CD14-positive monocyte (primary cell): ENCODE data around the gene CATSPERB. TPM values are rescaled to one million over a fixed set of nuclear protein-coding genes. Genes with fewer than 3 reads are reported as not detected.

Experiments used
- DNase-seq, 3 donors: peaks; one replicate each; pipeline ENCODE4 v3.0.0-alpha.2; 2011 to 2022
- H2AFZ ChIP-seq: 2 replicates; pipeline ENCODE4 v1.6.0; 2012; ENCODE audit warnings: mild to moderate bottlenecking, low read depth, low read length, inconsistent platforms; ENCODE audit not compliant: insufficient read depth, poor library complexity, severe bottlenecking
- H3K27ac ChIP-seq, 2 donors: 1 replicate in 1 of 2; 2 replicates in 1 of 2; pipeline ENCODE4 v1.5.1; 2012 to 2013; ENCODE audit warnings: low read length in 2 of 2, control low read depth in 1 of 2, inconsistent platforms in 1 of 2, low read depth in 1 of 2, mild to moderate bottlenecking in 1 of 2
- H3K27me3 ChIP-seq, 2 donors: one replicate each; pipeline versions ENCODE4 v1.6.0 to v1.6.1; 2011 to 2013; ENCODE audit warnings: low read length in 2 of 2; ENCODE audit not compliant: control insufficient read depth in 2 of 2, insufficient read depth in 2 of 2
- H3K36me3 ChIP-seq, 2 donors: replicated peaks in 1 of 2; 1 replicate in 1 of 2; 2 replicates in 1 of 2; pipeline versions ENCODE4 v1.5.1 to v1.6.1; 2012 to 2013; ENCODE audit warnings: low read length in 2 of 2, control low read depth in 1 of 2, inconsistent platforms in 1 of 2, mild to moderate bottlenecking in 1 of 2; ENCODE audit not compliant: insufficient read depth in 2 of 2, control insufficient read depth in 1 of 2
- H3K4me1 ChIP-seq, 2 donors: 1 replicate in 1 of 2; 2 replicates in 1 of 2; pipeline versions ENCODE4 v1.5.1 to v1.6.1; 2012 to 2013; ENCODE audit warnings: low read length in 2 of 2, control low read depth in 1 of 2, inconsistent platforms in 1 of 2, mild to moderate bottlenecking in 1 of 2, moderate library complexity in 1 of 2; ENCODE audit not compliant: insufficient read depth in 2 of 2, control insufficient read depth in 1 of 2
- H3K4me2 ChIP-seq: replicated peaks from 2 replicates; pipeline ENCODE3; 2012; ENCODE audit warnings: low read length, moderate library complexity, mild to moderate bottlenecking; ENCODE audit not compliant: poor library complexity, severe bottlenecking; ENCODE audit errors: extremely low read depth
- H3K4me3 ChIP-seq, 3 experiments: fragments of 200-600 bp in 1 of 3; sonication (generic) in 1 of 3; replicated peaks in 1 of 3; 1 replicate in 2 of 3; 2 replicates in 1 of 3; pipeline ENCODE4 v1.5.1; 2011 to 2013; ENCODE audit warnings: low read length in 3 of 3, mild to moderate bottlenecking in 3 of 3, control low read depth in 2 of 3, low read depth in 2 of 3, inconsistent platforms in 1 of 3, moderate library complexity in 1 of 3
- H3K79me2 ChIP-seq: 2 replicates; pipeline ENCODE4 v1.6.0; 2012; ENCODE audit warnings: mild to moderate bottlenecking, control low read depth, inconsistent platforms, low read length, moderate library complexity; ENCODE audit not compliant: insufficient read depth
- H3K9ac ChIP-seq: 2 replicates; pipeline ENCODE4 v1.6.0; 2017; ENCODE audit warnings: low read length, mild to moderate bottlenecking; ENCODE audit not compliant: insufficient read depth, poor library complexity, severe bottlenecking
- H3K9me3 ChIP-seq, 2 donors: replicated peaks in 1 of 2; 1 replicate in 1 of 2; 2 replicates in 1 of 2; pipeline versions ENCODE4 v1.5.1 to v1.6.1; 2012 to 2013; ENCODE audit warnings: low read length in 2 of 2, control low read depth in 1 of 2; ENCODE audit not compliant: control insufficient read depth in 1 of 2, insufficient read depth in 1 of 2
- H4K20me1 ChIP-seq: 2 replicates; pipeline ENCODE4 v1.6.0; 2012; ENCODE audit warnings: mild to moderate bottlenecking, low read length, control low read depth, moderate library complexity; ENCODE audit not compliant: insufficient read depth
- H3K27ac Mint-ChIP-seq, 7 donors: one replicate each; pipeline ENCODE4 v1.8.0; 2020; ENCODE audit warnings: mild to moderate bottlenecking in 7 of 7, mixed read lengths in 7 of 7, moderate library complexity in 6 of 7, inconsistent platforms in 2 of 7
- H3K27me3 Mint-ChIP-seq, 3 donors: one replicate each; pipeline ENCODE4 v1.8.0; 2021 to 2022; ENCODE audit warnings: low read depth in 3 of 3, mild to moderate bottlenecking in 3 of 3, mixed read lengths in 3 of 3, moderate library complexity in 3 of 3, inconsistent platforms in 1 of 3
- H3K36me3 Mint-ChIP-seq, 2 donors: one replicate each; pipeline ENCODE4 v1.8.0; 2020; ENCODE audit warnings: mixed read lengths in 2 of 2, inconsistent platforms in 1 of 2, mild to moderate bottlenecking in 1 of 2
- H3K4me1 Mint-ChIP-seq: one replicate; pipeline ENCODE4 v1.8.0; 2020; ENCODE audit warnings: mild to moderate bottlenecking, mixed read lengths
- H3K4me3 Mint-ChIP-seq, 2 donors: one replicate each; pipeline ENCODE4 v1.8.0; 2020; ENCODE audit warnings: mild to moderate bottlenecking in 2 of 2, mixed read lengths in 2 of 2, moderate library complexity in 1 of 2
- H3K9me3 Mint-ChIP-seq, 7 donors: one replicate each; pipeline ENCODE4 v1.8.0; 2020 to 2022; ENCODE audit warnings: mixed read lengths in 7 of 7, mild to moderate bottlenecking in 6 of 7, moderate library complexity in 6 of 7, inconsistent platforms in 2 of 7
- CTCF ChIP-seq: fragments of 200-600 bp; IDR thresholded peaks from one replicate; pipeline ENCODE4 v1.8.0; 2022; ENCODE audit warnings: antibody characterized with exemption, mild to moderate bottlenecking
- WGBS: methylation state at CpG from one replicate; pipeline ENCODE4 v1.1.5; 2013; ENCODE audit warnings: missing lambda C conversion rate; ENCODE audit not compliant: insufficient coverage; 5-methylcytosine and 5-hydroxymethylcytosine counted together
- intact Hi-C, 2 donors: fragments of 100-400 bp; cut with micrococcal nuclease; formaldehyde crosslinking; loops; one replicate each; pipeline versions ENCODE4 v1.15.0 to v1.15.1; 2023
- polyA plus RNA-seq, 3 donors: library from polyadenylated mRNA; depleted of rRNA in 1 of 3; unstranded in 2 of 3; stranded (reverse) in 1 of 3; fragments of 300-500 nt in 2 of 3; fragments of >200 nt in 1 of 3; fragmentation: Illumina TruSeq in 2 of 3; gene quantifications; 1 replicate in 2 of 3; 2 replicates in 1 of 3; pipeline ENCODE4 v1.2.3, GENCODE V29; 2012 to 2021

Gene CATSPERB
- polyA plus RNA-seq, 3 donors, result not detected

GRCh38 chr14:91749868-91750267 lies 18.0 kb upstream of the CATSPERB start:
- Histone ChIP-seq H4K20me1 (no peaks in the 10 kb centered on the region), H2AFZ (no peak overlapping the region), H3K4me1 (no peaks in the 10 kb centered on the region), H3K9me3 (no peaks in the 10 kb centered on the region), H3K9ac (no peak overlapping the region), H3K27ac (no peak overlapping the region), H3K79me2 (no peaks in the 10 kb centered on the region), H3K4me3 (no peak overlapping the region), H3K4me2 (no peak overlapping the region), H3K36me3 (no peaks in the 10 kb centered on the region), H3K27me3 (no peaks in the 10 kb centered on the region)
- no peak for DNase-seq
- no CpG with 5 or more reads among the region's 2 CpGs for WGBS
- TF ChIP-seq CTCF, result no peak
- H3K4me3 Mint-ChIP-seq, result no peak overlapping the region
- H3K9me3 Mint-ChIP-seq, result peaks cover 0 to 2% (median 0%) of the 10 kb centered on the region in 7 donors
- no peaks in the 10 kb centered on the region for H3K4me1 Mint-ChIP-seq
- no peaks in the 10 kb centered on the region for H3K36me3 Mint-ChIP-seq
- H3K27ac Mint-ChIP-seq, result peak overlapping the region in 1 of 7 donors; percentile 17
- intact Hi-C loops, result no loop called here
- H3K27me3 Mint-ChIP-seq, result no peaks in the 10 kb centered on the region

- H3K4me1 Mint-ChIP-seq, result no peaks in the 10 kb centered on the region
- no peak overlapping the region for H3K4me2 ChIP-seq
- H3K4me1 ChIP-seq, result no peaks in the 10 kb centered on the region
- H3K4me3 Mint-ChIP-seq, result no peak overlapping the region
- no peak overlapping the region for H3K27ac Mint-ChIP-seq
- no peaks in the 10 kb centered on the region for H3K36me3 Mint-ChIP-seq
- H3K9ac ChIP-seq, result no peak overlapping the region
- DNase-seq, result no peak
- H3K4me3 ChIP-seq, result no peak overlapping the region
- intact Hi-C loops, result no loop called here
- no peak overlapping the region for H3K27ac ChIP-seq
- H2AFZ ChIP-seq, result no peak overlapping the region
- WGBS, result no CpG with 5 or more reads among the region's 2 CpGs
- no peaks in the 10 kb centered on the region for H3K27me3 ChIP-seq
- no peaks in the 10 kb centered on the region for H3K79me2 ChIP-seq
- H3K27me3 Mint-ChIP-seq, result peaks cover 0 to 3% (median 0%) of the 10 kb centered on the region in 3 donors
- H3K36me3 ChIP-seq, result no peaks in the 10 kb centered on the region
- peaks cover 0 to 2% (median 0%) of the 10 kb centered on the region in 7 donors for H3K9me3 Mint-ChIP-seq
- no peaks in the 10 kb centered on the region for H4K20me1 ChIP-seq
- no peak for TF ChIP-seq CTCF
- no peaks in the 10 kb centered on the region for H3K9me3 ChIP-seq
These were observed 16.2 kb upstream of the CATSPERB start for GRCh38 chr14:91748049-91748448.
